GM18951 (cell line): ENCODE data around the gene CHMP6.
"Not testable (repeated sequence)": the region's sequence is repeated elsewhere in the genome, so short reads cannot be mapped to it uniquely, and the experiment has no call there.

Experiments used
- POLR2A ChIP-seq: IDR thresholded peaks from 4 replicates; pipeline ENCODE4 v1.6.1; 2011; ENCODE audit warnings: mild to moderate bottlenecking; ENCODE audit not compliant: insufficient read length, insufficient read depth; ENCODE audit errors: extremely low read depth
- in situ Hi-C: fragments of 300-500 bp; cut with MboI; formaldehyde crosslinking; loops from one replicate; pipeline ENCODE4 v1.12.0; 2022; ENCODE audit warnings: low sequenced_read_pairs, mixed read lengths, inconsistent platforms; ENCODE audit not compliant: unreplicated experiment

Gene CHMP6

GRCh38 chr17:81021531-81022343, 30.1 kb downstream of the CHMP6 start:
- in situ Hi-C loops = no loop called here
- TF ChIP-seq POLR2A = no peak

DNA sequence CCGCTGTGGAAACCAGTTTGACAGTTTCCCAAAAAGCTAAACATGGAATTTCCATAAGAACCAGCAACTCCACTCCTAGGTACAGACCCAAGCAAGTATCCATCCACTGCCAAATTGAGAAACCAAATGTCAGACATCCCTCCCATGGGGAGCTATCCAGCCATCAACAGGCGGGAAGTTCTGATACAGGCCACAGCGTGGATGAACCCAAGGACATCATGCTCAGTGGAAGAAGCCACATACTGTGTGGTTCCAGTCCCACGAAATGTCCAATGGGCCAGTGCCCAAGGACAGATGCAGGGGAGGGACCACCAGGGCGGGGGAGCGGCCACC, 30.7 kb downstream of the CHMP6 start:
- TF ChIP-seq POLR2A = no peak
- in situ Hi-C loops = no loop called here

DNA sequence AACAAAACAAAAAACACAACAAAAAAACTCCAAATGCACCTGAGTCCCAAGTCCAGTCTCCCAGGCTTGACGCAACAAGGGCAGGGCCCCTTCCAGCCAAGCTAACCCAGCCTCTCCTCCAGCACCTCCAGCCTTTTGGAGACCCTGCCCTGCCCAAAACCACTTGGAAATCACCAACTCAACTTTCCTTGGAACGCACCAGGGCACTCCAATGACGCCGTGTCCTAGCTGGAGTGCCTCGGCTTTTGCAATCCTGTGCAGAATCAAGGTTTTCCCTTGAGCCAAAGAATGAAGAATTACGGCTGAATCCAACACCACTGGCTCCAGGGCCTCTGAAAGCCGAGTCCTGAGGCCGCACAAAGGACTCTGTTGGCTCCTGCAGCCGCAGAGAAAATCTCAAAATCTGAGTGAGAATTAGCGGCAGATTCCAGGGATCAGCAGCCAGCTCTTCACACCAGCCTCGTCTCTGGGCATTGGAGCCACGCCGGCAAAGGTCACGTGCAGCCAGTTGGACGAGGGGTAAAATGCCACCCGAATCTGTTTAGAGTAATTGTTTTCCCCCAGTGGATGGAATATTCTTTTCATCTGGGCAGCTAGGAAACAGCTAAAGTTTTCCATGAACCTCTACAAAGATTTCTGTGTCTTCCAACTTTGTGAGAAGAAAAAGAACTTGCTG, 33.6 kb downstream of the CHMP6 start:
- in situ Hi-C loops = no loop called here
- no peak for TF ChIP-seq POLR2A

DNA sequence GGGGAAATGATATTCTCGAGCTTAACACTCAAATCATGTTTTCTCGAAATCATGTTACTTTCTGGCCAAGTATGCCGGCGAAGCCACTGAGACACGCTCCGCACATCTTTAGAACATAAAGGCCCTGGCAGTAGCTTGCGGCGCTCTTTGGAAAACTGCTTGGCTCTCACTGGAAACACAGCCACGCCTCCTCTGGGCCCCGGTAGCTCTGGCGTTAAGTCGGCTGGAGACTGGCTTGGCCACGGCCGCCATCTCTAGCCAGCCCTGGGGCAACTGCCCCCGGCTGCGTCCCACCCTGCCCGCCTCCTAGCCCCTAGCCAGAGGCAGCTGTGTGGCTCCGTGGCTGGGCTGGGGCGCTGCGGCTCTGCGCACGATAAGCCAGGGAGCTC, 34.1 kb downstream of the CHMP6 start:
- no peak for TF ChIP-seq POLR2A
- in situ Hi-C loops = no loop called here

DNA sequence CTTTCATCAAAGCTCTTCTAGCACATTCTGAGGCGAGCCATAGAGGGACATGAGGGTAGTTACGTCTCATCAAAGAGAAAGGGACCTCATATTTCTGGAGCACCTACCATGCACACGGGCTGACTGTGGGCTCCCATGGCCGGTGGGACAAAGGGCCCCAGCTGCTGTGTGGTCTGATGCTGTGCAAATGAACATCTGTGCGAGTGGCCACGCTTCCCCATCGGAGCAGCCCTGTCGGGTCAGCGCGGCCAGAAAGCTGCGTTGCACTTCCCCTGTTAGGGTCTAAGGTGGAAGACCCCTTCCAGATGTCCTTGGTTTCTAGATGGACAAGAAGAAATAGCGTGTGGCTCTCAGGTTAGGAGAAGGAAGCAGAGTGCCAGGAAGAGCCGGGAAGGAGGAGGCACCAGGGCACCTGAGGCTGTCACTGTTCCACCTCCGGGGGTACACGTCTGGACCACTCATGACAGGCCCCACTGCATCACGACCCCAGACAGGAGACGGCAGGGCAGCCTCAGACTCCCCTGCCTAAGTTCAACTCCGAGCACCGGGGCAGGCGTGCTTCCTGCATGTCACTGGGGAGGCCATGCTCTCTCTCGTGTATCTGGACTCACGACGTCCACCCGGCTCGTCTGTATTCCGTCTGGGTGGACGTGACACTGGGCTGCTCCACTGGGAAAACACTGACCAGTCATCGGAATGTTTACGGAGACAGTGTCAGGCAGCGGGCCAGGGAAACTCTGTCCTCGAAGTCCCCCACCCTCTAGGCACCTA, 34.8 kb downstream of the CHMP6 start:
- no peak for TF ChIP-seq POLR2A
- in situ Hi-C loops = no loop called here

DNA sequence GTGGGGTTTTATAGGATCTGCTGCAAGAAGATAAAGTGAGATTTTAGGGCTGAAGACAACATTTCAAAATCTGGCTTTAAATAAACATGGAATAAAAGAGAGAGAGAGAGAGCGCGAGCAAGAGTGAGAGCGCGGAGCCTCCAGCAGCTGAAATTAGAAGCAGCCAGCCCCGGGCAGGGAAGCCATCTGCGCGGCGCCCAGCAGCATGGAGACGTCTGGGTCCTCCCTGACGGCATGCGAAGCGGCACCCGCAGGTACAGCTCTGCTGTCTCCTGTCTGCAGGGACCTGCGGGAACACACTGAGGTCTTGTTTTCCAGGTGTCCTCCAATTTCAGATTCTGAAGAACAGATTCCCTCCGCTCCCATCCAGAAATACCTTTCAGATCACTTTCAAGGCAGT, 35.4 kb downstream of the CHMP6 start:
- TF ChIP-seq POLR2A = no peak
- in situ Hi-C loops = no loop called here

DNA sequence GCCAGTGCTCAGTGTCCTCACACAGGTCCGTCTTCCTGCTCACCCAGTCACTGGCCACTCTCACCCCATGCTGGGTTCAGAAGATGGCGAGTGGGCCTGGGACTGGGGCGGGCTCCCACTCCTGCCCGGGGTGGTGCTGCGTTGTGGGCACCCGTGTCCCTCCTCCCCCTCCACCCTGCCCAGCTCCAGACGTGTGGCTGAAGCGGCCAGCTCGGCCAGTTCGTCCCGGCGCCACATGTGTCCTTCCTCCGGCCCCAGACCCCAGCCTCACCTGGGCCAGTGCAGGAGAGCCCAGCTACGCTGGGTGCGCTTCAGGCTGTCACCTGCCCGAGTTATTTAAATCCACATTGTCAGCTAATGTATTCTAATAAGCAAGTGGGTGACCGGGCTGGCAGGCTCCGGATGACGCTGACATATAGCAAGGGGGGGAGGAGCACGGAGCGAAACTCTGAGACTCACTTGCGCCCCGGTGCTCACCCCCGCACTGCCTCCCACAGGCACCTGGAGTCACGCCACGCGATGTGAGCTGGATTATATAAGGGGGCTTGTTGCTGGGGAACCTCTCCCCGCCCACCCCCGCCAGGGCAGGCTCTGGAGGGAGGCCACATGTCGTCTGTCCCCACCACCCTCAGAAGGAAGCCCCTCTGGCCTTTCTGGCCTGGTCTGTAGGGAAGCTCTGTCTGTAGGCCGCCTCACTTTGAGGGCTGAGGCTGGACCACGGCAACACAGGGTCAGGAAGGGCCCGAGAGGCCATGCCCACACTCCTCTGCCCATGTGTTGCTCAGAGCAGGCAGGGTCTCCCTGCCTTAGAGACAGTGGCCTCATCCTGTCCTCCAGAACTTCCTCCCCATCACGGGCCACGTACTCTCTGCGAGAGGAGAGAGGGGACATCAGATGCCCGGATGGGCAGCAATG, 36.2 kb downstream of the CHMP6 start:
- in situ Hi-C loops = no loop called here
- no peak for TF ChIP-seq POLR2A

DNA sequence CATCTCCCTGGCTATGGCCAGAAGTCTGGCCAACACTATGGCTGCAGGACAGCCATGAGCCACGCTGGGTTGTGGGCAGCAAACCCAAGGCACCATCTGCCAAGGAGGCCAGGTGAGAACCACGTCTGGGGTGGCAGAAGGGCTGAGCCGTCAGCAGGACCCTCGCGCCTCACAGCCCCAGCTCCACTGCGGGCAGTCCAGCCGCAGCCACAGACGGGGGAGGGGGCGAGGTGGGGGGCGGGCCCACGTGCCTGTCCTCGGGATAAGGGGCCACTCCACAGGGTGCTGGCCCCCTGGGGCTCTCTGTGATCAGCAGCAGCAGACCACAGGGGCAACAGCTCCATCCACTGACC, 36.8 kb downstream of the CHMP6 start:
- TF ChIP-seq POLR2A = no peak
- in situ Hi-C loops = no loop called here

- in situ Hi-C loops = no loop called here
- no peak for TF ChIP-seq POLR2A
Measured at GRCh38 chr17:81029859-81030258, 38.2 kb downstream of the CHMP6 start.

- in situ Hi-C loops = not testable (repeated sequence)
Measured at GRCh38 chr17:81030312-81030711, 38.7 kb downstream of the CHMP6 start.

- in situ Hi-C loops = no loop called here
- TF ChIP-seq POLR2A = no peak
Measured at GRCh38 chr17:81030741-81031565, 39.3 kb downstream of the CHMP6 start.
